Mammary epithelial cell (primary cell): ENCODE data around the gene NMRAL1.

ENCODE experiments used
- CTCF ChIP-seq, 2 donors: IDR thresholded peaks in 1 of 2; conservative IDR thresholded peaks in 1 of 2; 2 replicates each; pipeline ENCODE4 v1.5.1; 2011 to 2012; ENCODE audit warnings: inconsistent platforms in 2 of 2, low read length in 2 of 2, mild to moderate bottlenecking in 2 of 2, control low read depth in 1 of 2, low read depth in 1 of 2; ENCODE audit not compliant: insufficient read depth in 1 of 2; ENCODE audit errors: extremely low read depth in 1 of 2
- EZH2 ChIP-seq: IDR thresholded peaks from 2 replicates; pipeline ENCODE4 v1.6.1; 2012; ENCODE audit warnings: low read length, inconsistent platforms, borderline replicate concordance

GRCh38 chr16:4500272-4500671 lies 25.8 kb upstream of the NMRAL1 start:
- TF ChIP-seq CTCF (conservative IDR thresholded peaks at IDR 0.05 in 1 of 2, IDR thresholded peaks at IDR 0.05 in 1 of 2; ENCODE audit: extremely low read depth in 1 of 2, insufficient read depth in 1 of 2, low read depth in 1 of 2, low read length in 2 of 2) (no peak), EZH2 (no peak)
